Upper lobe of left lung (tissue), 4 donors: ENCODE results near the gene DTL.

Experiments used
- CTCF ChIP-seq, 6 experiments: fragments of 450-650 bp in 4 of 6; fragments of 200-600 bp in 2 of 6; sonication (generic) in 2 of 6; IDR thresholded peaks; one replicate each; pipeline ENCODE4 v1.5.1; 2016 to 2019; ENCODE audit warnings: antibody characterized with exemption in 6 of 6
- EP300 ChIP-seq, 4 donors: sonication (generic); formaldehyde crosslinking; IDR thresholded peaks; one replicate each; pipeline ENCODE4 v1.5.1; 2017; ENCODE audit warnings: antibody characterized with exemption in 4 of 4, control low read depth in 2 of 4
- POLR2AphosphoS5 ChIP-seq, 2 donors: sonication (generic); formaldehyde crosslinking; IDR thresholded peaks; one replicate each; pipeline ENCODE4 v1.5.1; 2017; ENCODE audit warnings: antibody characterized with exemption in 2 of 2

DNA sequence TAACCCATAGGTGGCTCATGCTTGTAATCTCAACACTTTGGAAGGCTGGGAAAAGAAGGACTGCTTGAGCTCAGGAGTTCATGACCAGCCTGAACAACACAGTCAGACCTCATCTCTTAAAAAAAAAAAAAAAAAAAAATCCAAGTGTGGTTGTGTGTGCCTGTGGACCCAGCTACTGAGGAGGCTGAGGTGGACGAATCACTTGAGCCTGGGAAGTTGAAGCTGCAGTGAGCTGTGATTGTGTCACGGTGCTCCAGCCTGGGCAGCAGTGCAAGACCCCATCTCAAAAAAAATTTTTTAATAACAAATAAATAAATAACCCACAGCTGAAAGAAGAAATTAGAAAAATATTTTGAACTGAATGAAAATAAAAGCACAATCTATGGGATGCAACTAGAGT is 14.0 kb upstream of the DTL start:
- no peak for TF ChIP-seq CTCF (IDR thresholded peaks at IDR 0.05)
- no peak for TF ChIP-seq EP300 (IDR thresholded peaks at IDR 0.05)
- TF ChIP-seq POLR2AphosphoS5 (IDR thresholded peaks at IDR 0.05) = no peak
